ENCODE data around the gene MTSS2. TPM values are rescaled to one million over a fixed set of nuclear protein-coding genes. Genes with fewer than 3 reads are reported as not detected.

The MTSS2 gene
- total RNA-seq, result 7.9 and 13.6 TPM in 2 replicates

GRCh38 chr16:70685938-70686375, at the start of gene MTSS2:
Gene MTSS2 (minus strand): TSS chr16:70686053. CDS start chr16:70685791, 262 bp downstream.

GRCh38 chr16:70646260-70647241, 39.3 kb downstream of the MTSS2 start, which contains the start of gene IL34:
Gene IL34 (plus strand): TSS chr16:70646559. CDS start chr16:70646948, 389 bp downstream.

Other genes with a start within 250 kb of the MTSS2 start
- 10.5 and 14.5 TPM in 2 replicates for gene ST3GAL2, start 247.0 kb downstream of the MTSS2 start, total RNA-seq
- 8.8 and 9.6 TPM in 2 replicates for gene FCSK, start 231.5 kb downstream of the MTSS2 start, total RNA-seq
- 89.2 and 94.5 TPM in 2 replicates for gene COG4, start 162.5 kb downstream of the MTSS2 start, total RNA-seq
- gene SF3B3, start 162.2 kb downstream of the MTSS2 start, total RNA-seq, result 53.7 and 60.4 TPM in 2 replicates
- gene IL34, start 39.5 kb downstream of the MTSS2 start, total RNA-seq, result 2.4 and 3.9 TPM in 2 replicates
- gene VAC14, start 115.1 kb upstream of the MTSS2 start, total RNA-seq, result 12.7 and 24.0 TPM in 2 replicates

Data from bronchial smooth muscle cell (primary cell).